SU-DHL-6 (cell line): ENCODE results near the gene HOOK2.

Experiments used
- CTCF ChIP-seq: fragments of 200-600 bp; sonication (generic); IDR thresholded peaks from one replicate; pipeline ENCODE4 v1.5.1; 2017; ENCODE audit warnings: antibody characterized with exemption, mild to moderate bottlenecking, low read length, moderate library complexity; ENCODE audit not compliant: insufficient read depth, poor library complexity, severe bottlenecking
- EZH2phosphoT487 ChIP-seq: fragments of 200-600 bp; sonication (generic), shearing (Covaris generic); conservative IDR thresholded peaks from 2 replicates; pipeline ENCODE4 v1.6.1; 2018; ENCODE audit warnings: mild to moderate bottlenecking, antibody characterized with exemption, low read length, moderate library complexity, mixed read lengths

GRCh38 chr19:12730064-12730463, 45.3 kb downstream of the HOOK2 start:
- TF ChIP-seq EZH2phosphoT487 (no peak), CTCF (no peak)
